Measurements from ENCODE around the gene SYDE1.

DNA sequence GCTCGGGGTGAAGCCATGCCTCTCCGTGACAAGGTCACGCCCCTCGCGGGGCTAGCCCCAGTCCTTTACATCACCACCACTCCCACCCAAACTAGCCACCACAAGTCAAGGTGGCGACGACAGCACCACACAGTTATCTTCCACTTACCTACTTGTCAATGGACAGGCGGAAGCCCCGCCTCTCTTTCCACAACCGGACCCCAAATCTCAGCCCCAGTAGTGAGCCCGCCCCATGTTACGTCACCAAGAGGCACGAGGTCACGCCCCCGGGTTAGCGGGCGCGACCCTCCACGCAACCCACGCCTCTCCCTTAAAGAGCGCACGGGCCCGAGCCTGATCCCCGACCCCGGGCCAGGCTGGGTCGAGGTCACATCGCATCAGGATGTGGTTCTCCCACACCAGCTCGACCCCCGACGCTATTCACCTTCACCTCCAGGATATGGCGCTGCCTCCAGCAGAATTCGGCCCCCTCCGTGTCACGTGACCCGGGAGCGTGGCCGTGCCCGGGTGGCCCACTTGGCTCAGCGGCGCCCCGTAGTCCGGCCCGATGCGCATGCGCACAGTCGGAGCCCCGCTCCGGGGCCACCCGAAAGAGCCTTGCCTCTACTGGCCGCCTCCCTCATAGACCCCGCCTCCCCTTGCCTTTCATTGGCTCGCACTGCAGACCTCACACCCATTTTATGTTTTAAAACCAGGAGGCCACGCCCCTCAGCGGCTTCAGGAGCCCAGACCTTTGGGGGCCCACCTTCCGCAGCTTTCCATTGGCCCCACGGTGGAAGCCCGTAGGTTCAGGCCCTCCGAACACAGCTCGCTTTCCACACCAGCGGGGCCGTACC lies 18.2 kb downstream of the SYDE1 start:
- TF ChIP-seq CTCF (IDR thresholded peaks at IDR 0.05; ENCODE audit: low read length), result no peak
- no peak for TF ChIP-seq EZH2 (optimal IDR thresholded peaks at IDR 0.05; ENCODE audit: low read depth, low read length)
- no peak for TF ChIP-seq EZH2phosphoT487 (IDR thresholded peaks at IDR 0.05; ENCODE audit: low read length)

All from MM.1S (cell line).